Testis (tissue), 3 donors: ENCODE data around the gene PLEKHA7. TPM values are rescaled to one million over a fixed set of nuclear protein-coding genes. Genes with fewer than 3 reads are reported as not detected.

Experiments used
- DNase-seq: peaks from one replicate; pipeline ENCODE4 v3.0.0-alpha.2; 2019
- H3K27ac ChIP-seq, 2 donors: fragments of 200-600 bp; sonication (generic); one replicate each; pipeline ENCODE4 v1.5.1; 2019
- H3K27me3 ChIP-seq: fragments of 200-600 bp; sonication (generic); one replicate; pipeline ENCODE4 v1.5.1; 2019
- H3K36me3 ChIP-seq: fragments of 200-600 bp; sonication (generic); one replicate; pipeline ENCODE4 v1.5.1; 2017; ENCODE audit warnings: low read depth; ENCODE audit errors: missing control alignments
- H3K4me1 ChIP-seq: fragments of 200-600 bp; sonication (generic); one replicate; pipeline ENCODE4 v1.5.1; 2019
- H3K4me3 ChIP-seq, 2 donors: fragments of 200-600 bp; sonication (generic); one replicate each; pipeline ENCODE4 v1.5.1; 2017 to 2019
- H3K9me3 ChIP-seq: fragments of 200-600 bp; sonication (generic); one replicate; pipeline ENCODE4 v1.5.1; 2017
- POLR2A ChIP-seq: fragments of 450-650 bp; IDR thresholded peaks from one replicate; pipeline ENCODE4 v1.6.1; 2017; ENCODE audit warnings: antibody characterized with exemption, mild to moderate bottlenecking, moderate library complexity
- WGBS, 2 donors: methylation state at CpG; one replicate each; pipeline ENCODE4 v1.1.5; 2018; 5-methylcytosine and 5-hydroxymethylcytosine counted together
- intact Hi-C: fragments of 100-400 bp; cut with DNase I; formaldehyde crosslinking; loops from one replicate; pipeline ENCODE4 v1.15.1; 2023; ENCODE audit warnings: low total_unique reads
- polyA plus RNA-seq: library from polyadenylated mRNA; stranded (reverse); fragments of 350-450 nt; fragmentation: Illumina TruSeq; extraction: RNeasy Lipid Tissue Mini Kit (QIAGEN cat#74804); gene quantifications from one replicate; pipeline ENCODE4 v1.2.3, GENCODE V29; 2014; ENCODE audit warnings: low read depth, low replicate concordance; ENCODE audit not compliant: insufficient read depth
- total RNA-seq, 2 donors: library from RNA; depleted of rRNA; stranded (reverse); fragments of >200 nt; gene quantifications; one replicate each; pipeline ENCODE4 v1.2.3, GENCODE V29; 2016
- TF ChIP-seq, protein P1 (sequence below), 3 experiments: fragments of 450-650 bp in 2 of 3; fragments of 200-600 bp in 1 of 3; sonication (generic) in 1 of 3; IDR thresholded peaks; one replicate each; pipeline ENCODE4 v1.5.1; 2016 to 2019; ENCODE audit warnings: antibody characterized with exemption in 3 of 3, mild to moderate bottlenecking in 2 of 3, moderate library complexity in 1 of 3

Gene PLEKHA7
- total and polyA plus RNA-seq, 3 donors from 2014 or later = 33.0 to 64.9 (median 63.9) TPM

DNA sequence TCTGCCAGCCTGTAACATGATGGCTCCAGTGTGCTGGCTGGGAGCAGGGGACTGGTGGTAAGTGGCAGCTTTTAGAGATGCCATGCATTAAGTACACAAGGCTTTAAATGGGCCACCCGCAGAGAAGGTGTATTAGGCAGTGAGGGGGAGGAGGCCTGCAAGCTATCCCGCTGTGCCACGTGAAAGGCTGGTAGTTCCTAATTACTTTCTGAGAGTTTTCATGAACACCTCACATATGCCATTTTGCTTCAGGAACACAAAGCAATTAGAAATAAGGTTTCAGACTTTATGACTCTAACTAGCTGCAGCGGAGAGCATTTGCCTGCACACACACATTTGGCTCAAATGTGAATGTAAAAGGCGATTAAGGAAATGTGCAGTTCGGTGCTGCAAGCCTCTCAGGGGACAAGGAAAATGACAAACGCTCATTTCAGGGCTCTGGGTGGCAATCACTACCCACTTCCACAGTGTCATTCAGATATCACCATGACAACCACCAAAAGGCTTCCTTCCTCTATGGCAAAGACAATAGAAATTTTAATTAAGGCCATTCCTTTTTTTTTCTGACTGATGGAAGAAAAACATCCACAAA, 116.6 kb downstream of the PLEKHA7 start:
- H3K27ac ChIP-seq = no peak overlapping the region
- 65 to 68% methylated on average over 7 of the region's 7 CpGs for WGBS, 2 donors
- H3K27me3 ChIP-seq = no peaks in the 10 kb centered on the region
- H3K4me1 ChIP-seq = no peaks in the 10 kb centered on the region
- H3K9me3 ChIP-seq = no peaks in the 10 kb centered on the region
- no peaks in the 10 kb centered on the region for H3K36me3 ChIP-seq
- intact Hi-C loops = no loop called here
- TF ChIP-seq POLR2A = no peak
- TF ChIP-seq, protein P1, sequence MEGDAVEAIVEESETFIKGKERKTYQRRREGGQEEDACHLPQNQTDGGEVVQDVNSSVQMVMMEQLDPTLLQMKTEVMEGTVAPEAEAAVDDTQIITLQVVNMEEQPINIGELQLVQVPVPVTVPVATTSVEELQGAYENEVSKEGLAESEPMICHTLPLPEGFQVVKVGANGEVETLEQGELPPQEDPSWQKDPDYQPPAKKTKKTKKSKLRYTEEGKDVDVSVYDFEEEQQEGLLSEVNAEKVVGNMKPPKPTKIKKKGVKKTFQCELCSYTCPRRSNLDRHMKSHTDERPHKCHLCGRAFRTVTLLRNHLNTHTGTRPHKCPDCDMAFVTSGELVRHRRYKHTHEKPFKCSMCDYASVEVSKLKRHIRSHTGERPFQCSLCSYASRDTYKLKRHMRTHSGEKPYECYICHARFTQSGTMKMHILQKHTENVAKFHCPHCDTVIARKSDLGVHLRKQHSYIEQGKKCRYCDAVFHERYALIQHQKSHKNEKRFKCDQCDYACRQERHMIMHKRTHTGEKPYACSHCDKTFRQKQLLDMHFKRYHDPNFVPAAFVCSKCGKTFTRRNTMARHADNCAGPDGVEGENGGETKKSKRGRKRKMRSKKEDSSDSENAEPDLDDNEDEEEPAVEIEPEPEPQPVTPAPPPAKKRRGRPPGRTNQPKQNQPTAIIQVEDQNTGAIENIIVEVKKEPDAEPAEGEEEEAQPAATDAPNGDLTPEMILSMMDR (IDR thresholded peaks at IDR 0.05) = no peak
- DNase-seq = no peak
- no peak overlapping the region for H3K4me3 ChIP-seq

DNA sequence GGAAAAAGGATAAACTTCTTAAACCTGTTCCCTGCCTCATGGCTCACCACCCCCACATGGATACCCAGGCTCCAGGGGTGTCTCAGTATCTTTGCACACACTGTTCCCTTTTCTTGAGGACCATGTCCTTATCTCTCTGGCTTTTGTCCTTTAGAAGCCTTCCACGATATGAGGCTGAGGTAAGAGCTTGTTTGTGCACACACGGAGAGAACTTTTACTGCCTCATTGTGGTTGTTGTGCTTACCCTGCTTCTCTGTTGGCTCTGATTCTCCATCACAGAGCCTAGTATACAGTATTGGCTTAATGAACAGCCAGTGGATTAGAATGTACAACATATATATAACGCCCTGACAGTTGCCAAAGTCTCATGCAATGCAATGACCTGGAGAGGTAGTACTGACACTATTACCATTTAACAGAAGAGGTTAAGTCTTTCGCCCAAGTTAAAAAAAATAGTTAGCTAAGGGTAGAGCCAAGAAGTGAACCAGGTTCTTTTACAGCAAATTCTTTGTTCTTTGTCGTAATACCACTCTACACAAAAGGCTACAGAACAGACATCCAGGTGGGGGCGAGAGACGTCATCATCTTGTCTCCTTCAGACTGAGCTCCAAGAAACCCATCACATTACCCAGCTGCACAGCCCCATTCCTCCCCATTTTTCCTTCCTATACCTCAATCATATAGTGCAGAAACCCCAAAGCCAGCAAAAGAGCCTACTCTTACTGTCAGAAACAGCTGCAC, 117.3 kb downstream of the PLEKHA7 start:
- TF ChIP-seq POLR2A = no peak
- TF ChIP-seq, protein P1 (IDR thresholded peaks at IDR 0.05) = no peak
- intact Hi-C loops = no loop called here
- H3K4me3 ChIP-seq = no peak overlapping the region
- no peaks in the 10 kb centered on the region for H3K9me3 ChIP-seq
- no peak for DNase-seq
- no peak overlapping the region for H3K27ac ChIP-seq
- no peaks in the 10 kb centered on the region for H3K27me3 ChIP-seq
- H3K4me1 ChIP-seq = no peaks in the 10 kb centered on the region
- H3K36me3 ChIP-seq = no peaks in the 10 kb centered on the region
- 62 to 75% methylated on average over 7 of the region's 7 CpGs for WGBS, 2 donors

DNA sequence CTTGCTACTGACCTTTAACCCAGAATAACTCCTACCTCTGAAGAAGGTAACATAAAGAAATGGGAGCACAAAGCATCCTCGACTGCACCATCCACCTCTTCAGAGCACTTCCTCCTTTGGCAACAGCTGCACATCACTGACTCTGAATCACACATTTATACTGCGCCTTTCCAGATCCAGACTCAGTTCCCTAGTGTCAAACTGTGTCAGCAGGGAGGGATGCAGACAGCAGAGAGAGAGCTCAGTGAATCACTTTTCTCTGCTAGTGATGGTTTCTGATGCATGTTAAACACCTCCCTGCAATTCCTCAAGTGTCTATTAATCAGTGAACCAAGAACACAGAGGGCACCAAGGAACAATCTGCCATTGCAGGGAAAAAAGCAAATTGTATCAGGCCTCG, 118.9 kb downstream of the PLEKHA7 start:
- H3K27ac ChIP-seq = no peak overlapping the region
- intact Hi-C loops = no loop called here

DNA sequence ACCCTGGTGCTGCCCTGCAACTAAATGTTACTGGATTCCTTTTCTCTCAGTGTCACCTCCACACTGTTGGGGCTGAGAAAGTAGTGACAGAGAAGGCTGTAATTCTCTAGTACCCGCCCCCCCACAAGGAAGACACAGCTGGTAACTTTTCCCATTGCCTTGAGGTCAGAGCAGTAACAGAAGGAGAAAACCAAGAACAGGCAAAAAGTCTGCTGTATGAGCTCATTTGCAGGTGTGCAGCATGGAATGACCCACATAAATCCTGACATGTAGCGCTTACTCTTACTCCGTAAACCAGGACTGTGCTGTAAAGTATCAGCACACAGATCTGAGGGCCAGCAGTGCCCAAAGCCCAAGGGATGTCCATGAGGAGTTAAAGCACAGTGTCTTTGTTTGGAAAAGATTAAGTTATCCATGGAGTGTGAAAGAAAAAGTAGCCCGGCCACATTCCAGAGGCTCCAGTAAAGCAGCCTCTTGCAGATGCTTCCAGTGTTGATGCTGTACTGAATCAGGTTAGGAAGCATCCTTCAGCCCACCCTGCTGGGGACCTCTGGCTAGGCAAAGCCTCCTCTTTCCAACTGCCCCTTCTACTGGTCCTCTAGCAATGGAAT, 120.7 kb downstream of the PLEKHA7 start:
- H3K36me3 ChIP-seq = no peaks in the 10 kb centered on the region
- no peak for DNase-seq
- no peaks in the 10 kb centered on the region for H3K4me1 ChIP-seq
- WGBS, 2 donors = 78 to 82% methylated on average over 4 of the region's 4 CpGs
- no peak overlapping the region for H3K4me3 ChIP-seq
- no peak for TF ChIP-seq POLR2A
- TF ChIP-seq, protein P1 (IDR thresholded peaks at IDR 0.05) = no peak
- intact Hi-C loops = no loop called here
- H3K27me3 ChIP-seq = no peaks in the 10 kb centered on the region
- no peaks in the 10 kb centered on the region for H3K9me3 ChIP-seq
- no peak overlapping the region for H3K27ac ChIP-seq

More for the DNA sequence above, 118.9 kb downstream of the PLEKHA7 start:
- H3K4me1 ChIP-seq = no peaks in the 10 kb centered on the region
- WGBS, 2 donors = 67 to 71% methylated on average over 3 of the region's 3 CpGs
- no peaks in the 10 kb centered on the region for H3K9me3 ChIP-seq
- no peak for DNase-seq
- TF ChIP-seq POLR2A = no peak
- TF ChIP-seq, protein P1 (IDR thresholded peaks at IDR 0.05) = no peak
- no peaks in the 10 kb centered on the region for H3K27me3 ChIP-seq
- H3K36me3 ChIP-seq = no peaks in the 10 kb centered on the region
- no peak overlapping the region for H3K4me3 ChIP-seq
